Transverse colon (tissue), 4 donors: ENCODE results near the gene NRF1. TPM values are rescaled to one million over a fixed set of nuclear protein-coding genes. Genes with fewer than 3 reads are reported as not detected.

Experiments used
- DNase-seq: peaks from one replicate; pipeline ENCODE4 v3.0.0-alpha.2; 2019
- H3K27ac ChIP-seq, 4 donors: fragments of 200-600 bp; sonication (generic); 2 replicates each; pipeline ENCODE4 v1.5.1; 2016 to 2018; ENCODE audit warnings: inconsistent platforms in 4 of 4
- H3K27me3 ChIP-seq: fragments of 200-600 bp; sonication (generic); 2 replicates; pipeline ENCODE4 v1.5.1; 2017; ENCODE audit warnings: inconsistent platforms
- H3K36me3 ChIP-seq, 4 donors: fragments of 200-600 bp; sonication (generic); 2 replicates each; pipeline ENCODE4 v1.5.1; 2017 to 2019; ENCODE audit warnings: inconsistent platforms in 4 of 4
- H3K4me1 ChIP-seq, 4 donors: fragments of 200-600 bp; sonication (generic); 2 replicates each; pipeline ENCODE4 v1.5.1; 2017 to 2020; ENCODE audit warnings: inconsistent platforms in 4 of 4
- H3K4me3 ChIP-seq, 4 donors: fragments of 200-600 bp; sonication (generic); 1 replicate in 1 of 4; 2 replicates in 3 of 4; pipeline versions ENCODE4 v1.5.1 to v1.6.1; 2017 to 2019; ENCODE audit warnings: inconsistent platforms in 4 of 4
- H3K9me3 ChIP-seq, 2 donors: fragments of 200-600 bp; sonication (generic); 2 replicates each; pipeline ENCODE4 v1.5.1; 2017 to 2019; ENCODE audit warnings: inconsistent platforms in 2 of 2
- EP300 ChIP-seq: sonication (generic); formaldehyde crosslinking; IDR thresholded peaks from one replicate; pipeline ENCODE4 v1.6.1; 2017; ENCODE audit warnings: antibody characterized with exemption, low read depth
- POLR2A ChIP-seq: fragments of 450-650 bp; IDR thresholded peaks from one replicate; pipeline ENCODE4 v1.6.1; 2016; ENCODE audit warnings: antibody characterized with exemption, mild to moderate bottlenecking, moderate library complexity
- POLR2AphosphoS5 ChIP-seq, 3 donors: sonication (generic); formaldehyde crosslinking; IDR thresholded peaks; one replicate each; pipeline ENCODE4 v1.6.1; 2016; ENCODE audit warnings: antibody characterized with exemption in 3 of 3
- WGBS, 2 donors: methylation state at CpG; one replicate each; pipeline ENCODE4 v1.1.5; 2018; ENCODE audit warnings: low coverage in 1 of 2; 5-methylcytosine and 5-hydroxymethylcytosine counted together
- in situ Hi-C, 4 donors: fragments of 200-750 bp; cut with MboI; loops; one replicate each; pipeline versions ENCODE4 v1.15.0 to v1.15.1; 2017; ENCODE audit warnings: low sequenced_read_pairs in 3 of 4, low pct_ligation_motif_present in 1 of 4, low pct_unique_long_range_greater_than_20kb in 1 of 4
- intact Hi-C: fragments of 100-400 bp; cut with DNase I; formaldehyde crosslinking; loops from one replicate; pipeline ENCODE4 v1.15.1; 2023; ENCODE audit warnings: low total_unique reads
- total RNA-seq, 4 donors: library from RNA; depleted of rRNA; stranded (reverse); fragments of >200 nt; gene quantifications; one replicate each; pipeline ENCODE4 v1.1.0, GENCODE V29; 2016
- TF ChIP-seq, protein P1 (sequence below), 5 experiments: fragments of 200-600 bp in 3 of 5; fragments of 450-650 bp in 2 of 5; sonication (generic) in 3 of 5; IDR thresholded peaks; 1 replicate in 2 of 5; 2 replicates in 3 of 5; pipeline ENCODE4 v1.5.1; 2016 to 2017; ENCODE audit warnings: antibody characterized with exemption in 5 of 5, inconsistent platforms in 3 of 5, mild to moderate bottlenecking in 2 of 5, moderate library complexity in 1 of 5

The NRF1 gene
- total RNA-seq, 4 donors from 2014 or later: 11.6 to 21.5 (median 15.3) TPM

DNA sequence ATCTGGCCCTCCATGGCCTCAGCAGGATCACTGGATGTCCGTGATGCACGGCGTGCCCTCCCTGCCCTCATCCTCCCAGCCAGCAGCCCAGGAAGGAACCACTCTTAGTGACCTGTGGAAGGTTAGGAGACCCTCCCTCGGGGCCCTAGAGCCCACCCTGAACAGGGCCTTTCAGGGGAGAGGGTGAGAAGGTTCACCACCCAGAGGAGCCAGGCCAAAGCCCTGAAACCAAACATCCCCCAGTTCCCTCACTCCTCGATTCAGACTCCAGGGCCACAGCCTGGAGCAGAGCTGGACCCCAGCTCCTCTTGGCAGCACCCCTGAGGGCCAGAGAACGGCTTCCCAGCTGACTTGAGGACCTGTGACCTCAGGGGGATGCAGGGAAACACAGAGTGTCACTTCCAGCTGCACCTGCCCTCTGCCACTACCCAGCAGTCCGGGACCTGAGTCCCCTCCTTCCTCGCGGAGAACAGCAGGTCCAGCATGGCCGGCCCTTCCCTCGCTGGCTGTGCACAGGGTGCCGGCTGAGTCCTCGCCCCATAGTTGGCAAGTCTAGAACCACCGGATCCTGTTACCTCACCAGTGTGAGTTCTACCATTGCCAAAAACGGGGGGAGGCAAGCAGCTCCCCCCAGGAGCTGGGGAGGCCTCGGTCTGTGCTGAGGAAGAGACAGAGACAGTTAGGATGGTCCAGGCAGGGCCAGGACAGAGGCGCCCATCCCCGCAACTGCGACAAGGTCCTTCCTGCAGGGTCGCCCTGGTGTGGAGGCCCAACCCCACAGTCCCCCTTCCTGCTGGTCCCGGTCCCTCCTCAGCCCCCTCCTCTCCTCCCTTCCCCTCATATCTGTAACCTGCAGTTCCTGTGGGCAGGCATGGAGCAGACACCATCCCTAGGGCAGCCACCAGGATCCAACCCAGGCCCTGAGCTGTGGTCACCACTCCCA is 158.6 kb downstream of the NRF1 start:
- H3K36me3 ChIP-seq: no peaks in the 10 kb centered on the region
- DNase-seq: no peak
- H3K27ac ChIP-seq: no peak overlapping the region
- in situ Hi-C loops: no loop called here
- TF ChIP-seq POLR2A (no peak), EP300 (no peak), POLR2AphosphoS5 (IDR thresholded peaks at IDR 0.05) (no peak)
- TF ChIP-seq, protein P1, sequence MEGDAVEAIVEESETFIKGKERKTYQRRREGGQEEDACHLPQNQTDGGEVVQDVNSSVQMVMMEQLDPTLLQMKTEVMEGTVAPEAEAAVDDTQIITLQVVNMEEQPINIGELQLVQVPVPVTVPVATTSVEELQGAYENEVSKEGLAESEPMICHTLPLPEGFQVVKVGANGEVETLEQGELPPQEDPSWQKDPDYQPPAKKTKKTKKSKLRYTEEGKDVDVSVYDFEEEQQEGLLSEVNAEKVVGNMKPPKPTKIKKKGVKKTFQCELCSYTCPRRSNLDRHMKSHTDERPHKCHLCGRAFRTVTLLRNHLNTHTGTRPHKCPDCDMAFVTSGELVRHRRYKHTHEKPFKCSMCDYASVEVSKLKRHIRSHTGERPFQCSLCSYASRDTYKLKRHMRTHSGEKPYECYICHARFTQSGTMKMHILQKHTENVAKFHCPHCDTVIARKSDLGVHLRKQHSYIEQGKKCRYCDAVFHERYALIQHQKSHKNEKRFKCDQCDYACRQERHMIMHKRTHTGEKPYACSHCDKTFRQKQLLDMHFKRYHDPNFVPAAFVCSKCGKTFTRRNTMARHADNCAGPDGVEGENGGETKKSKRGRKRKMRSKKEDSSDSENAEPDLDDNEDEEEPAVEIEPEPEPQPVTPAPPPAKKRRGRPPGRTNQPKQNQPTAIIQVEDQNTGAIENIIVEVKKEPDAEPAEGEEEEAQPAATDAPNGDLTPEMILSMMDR (IDR thresholded peaks at IDR 0.05): no peak
- H3K27me3 ChIP-seq: no peaks in the 10 kb centered on the region
- intact Hi-C loops: no loop called here
- no peaks in the 10 kb centered on the region for H3K4me1 ChIP-seq
- WGBS, 2 donors: 84 to 100% methylated on average over 2 to 21 of the region's 21 CpGs
- H3K4me3 ChIP-seq: no peak overlapping the region
- H3K9me3 ChIP-seq: no peaks in the 10 kb centered on the region

DNA sequence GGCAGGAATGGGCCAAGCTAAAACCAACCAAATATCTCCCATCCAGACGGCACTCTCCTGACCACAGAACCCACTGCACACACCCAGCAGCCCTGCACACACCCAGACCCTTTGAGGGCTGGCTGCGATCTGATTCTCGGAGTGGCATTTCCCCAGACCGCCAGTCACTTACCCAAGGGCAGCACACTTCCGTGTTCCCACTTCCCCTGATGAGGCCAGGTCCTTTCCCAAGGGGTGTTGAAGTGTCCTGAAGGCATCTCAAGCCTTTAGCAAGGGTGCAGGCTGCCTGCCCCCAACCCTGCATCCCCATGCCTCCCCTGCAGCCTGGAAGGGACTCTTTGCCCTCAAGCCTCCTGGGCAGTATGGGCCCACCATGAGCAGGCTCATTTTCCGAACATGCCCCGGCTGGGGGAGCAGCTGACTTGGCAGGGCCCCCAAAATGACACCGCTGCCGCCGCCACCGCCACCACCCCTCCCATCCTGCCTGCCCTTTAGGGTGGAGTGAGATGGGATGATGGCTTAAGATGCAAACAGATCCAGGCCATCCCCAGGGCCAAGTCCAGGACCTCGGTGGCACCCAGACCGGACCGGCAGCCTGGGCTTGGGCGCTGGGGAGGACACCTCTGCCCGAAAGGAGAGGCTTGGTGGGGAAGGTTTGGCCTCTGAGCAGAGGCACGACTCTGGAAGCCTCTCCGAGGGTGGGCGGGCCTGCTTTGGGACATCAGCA is 159.8 kb downstream of the NRF1 start:
- in situ Hi-C loops: no loop called here
- intact Hi-C loops: no loop called here
- TF ChIP-seq POLR2A: no peak
- TF ChIP-seq POLR2AphosphoS5 (IDR thresholded peaks at IDR 0.05): no peak
- TF ChIP-seq EP300: no peak
- TF ChIP-seq, protein P1 (IDR thresholded peaks at IDR 0.05): no peak

DNA sequence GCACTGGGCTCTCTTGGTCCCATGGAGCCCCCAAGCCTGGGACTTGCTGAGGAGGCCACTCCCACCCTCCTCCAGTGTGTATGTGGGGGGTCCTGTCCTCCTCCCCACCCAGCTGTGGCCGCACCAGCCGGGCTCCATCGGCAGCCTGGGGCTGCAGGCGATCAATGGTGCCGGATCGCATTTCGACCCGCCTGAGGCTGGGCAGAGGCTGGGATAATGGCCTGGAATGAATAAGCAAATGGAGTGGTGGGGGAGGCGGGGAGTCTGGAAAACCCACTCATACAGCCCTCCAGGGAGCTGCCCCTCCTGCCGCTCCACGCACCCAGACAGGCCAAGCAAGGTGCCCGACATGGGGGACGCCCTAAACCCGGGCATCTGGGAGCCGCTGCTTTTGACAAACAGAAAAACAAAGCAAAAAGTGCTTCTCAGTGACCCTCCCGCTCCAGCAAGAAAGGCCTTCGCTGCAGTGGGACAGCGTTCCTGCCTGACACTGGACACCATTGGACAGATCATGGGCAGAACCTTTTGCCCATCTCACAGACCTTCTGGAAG is 160.5 kb downstream of the NRF1 start:
- H3K4me1 ChIP-seq: no peaks in the 10 kb centered on the region
- H3K27me3 ChIP-seq: peaks cover 10% of the 10 kb centered on the region
- no peak overlapping the region for H3K4me3 ChIP-seq
- no peak for DNase-seq
- 81% methylated on average over 18 of the region's 18 CpGs; no CpG with 5 or more reads in 1 of the 2 donors for WGBS, 2 donors
- H3K36me3 ChIP-seq: no peaks in the 10 kb centered on the region
- no peaks in the 10 kb centered on the region for H3K9me3 ChIP-seq
- in situ Hi-C loops: no loop called here
- intact Hi-C loops: no loop called here
- no peak overlapping the region for H3K27ac ChIP-seq
- TF ChIP-seq EP300 (no peak), POLR2AphosphoS5 (IDR thresholded peaks at IDR 0.05) (no peak), POLR2A (no peak)
- TF ChIP-seq, protein P1 (IDR thresholded peaks at IDR 0.05): no peak

More for the DNA sequence above, 159.8 kb downstream of the NRF1 start:
- no peak for DNase-seq
- Histone ChIP-seq H3K9me3 (no peaks in the 10 kb centered on the region), H3K27me3 (peaks cover 6% of the 10 kb centered on the region), H3K4me1 (no peaks in the 10 kb centered on the region), H3K36me3 (no peaks in the 10 kb centered on the region), H3K4me3 (no peak overlapping the region), H3K27ac (no peak overlapping the region)
- 83% methylated on average over 19 of the region's 19 CpGs; no CpG with 5 or more reads in 1 of the 2 donors for WGBS, 2 donors
